Upper lobe of left lung (tissue), 6 donors: Measurements from ENCODE around the gene CAPN5. TPM values are rescaled to one million over a fixed set of nuclear protein-coding genes. Genes with fewer than 3 reads are reported as not detected.

Source experiments
- ATAC-seq, 2 donors: fragments of 200-7000 bp; cut with Tn5 transposase; one replicate each; pipeline ENCODE4 v1.9.1; 2022; ENCODE audit warnings: mild to moderate bottlenecking in 2 of 2, moderate library complexity in 2 of 2; ENCODE audit not compliant: low FRiP score in 2 of 2
- DNase-seq, 2 donors: peaks; one replicate each; pipeline ENCODE4 v3.0.0-alpha.2; 2019 to 2020
- H3K27ac ChIP-seq, 4 donors: fragments of 200-600 bp; sonication (generic); one replicate each; pipeline ENCODE4 v1.5.1; 2016 to 2019
- H3K27me3 ChIP-seq, 4 donors: fragments of 200-600 bp; sonication (generic); one replicate each; pipeline ENCODE4 v1.5.1; 2017 to 2019
- H3K36me3 ChIP-seq, 4 donors: fragments of 200-600 bp; sonication (generic); one replicate each; pipeline ENCODE4 v1.5.1; 2016 to 2019
- H3K4me1 ChIP-seq, 4 donors: fragments of 200-600 bp; sonication (generic); one replicate each; pipeline ENCODE4 v1.5.1; 2018 to 2019
- H3K4me3 ChIP-seq, 4 donors: fragments of 200-600 bp; sonication (generic); one replicate each; pipeline ENCODE4 v1.5.1; 2017 to 2019; ENCODE audit warnings: mild to moderate bottlenecking in 2 of 4, moderate library complexity in 1 of 4
- H3K9me3 ChIP-seq, 4 donors: fragments of 200-600 bp; sonication (generic); one replicate each; pipeline ENCODE4 v1.5.1; 2018 to 2019
- CTCF ChIP-seq, 6 experiments: fragments of 450-650 bp in 4 of 6; fragments of 200-600 bp in 2 of 6; sonication (generic) in 2 of 6; IDR thresholded peaks; one replicate each; pipeline ENCODE4 v1.5.1; 2016 to 2019; ENCODE audit warnings: antibody characterized with exemption in 6 of 6
- EP300 ChIP-seq, 4 donors: sonication (generic); formaldehyde crosslinking; IDR thresholded peaks; one replicate each; pipeline ENCODE4 v1.5.1; 2017; ENCODE audit warnings: antibody characterized with exemption in 4 of 4, control low read depth in 2 of 4
- POLR2A ChIP-seq, 4 donors: fragments of 450-650 bp; IDR thresholded peaks; one replicate each; pipeline ENCODE4 v1.5.1; 2016 to 2017; ENCODE audit warnings: antibody characterized with exemption in 4 of 4, mild to moderate bottlenecking in 2 of 4
- POLR2AphosphoS5 ChIP-seq, 2 donors: sonication (generic); formaldehyde crosslinking; IDR thresholded peaks; one replicate each; pipeline ENCODE4 v1.5.1; 2017; ENCODE audit warnings: antibody characterized with exemption in 2 of 2
- WGBS, 2 donors: methylation state at CpG; one replicate each; pipeline ENCODE4 v1.1.5; 2017 to 2018; 5-methylcytosine and 5-hydroxymethylcytosine counted together
- total RNA-seq, 6 donors: library from RNA; depleted of rRNA in 4 of 6; stranded (reverse); fragments of >200 nt in 4 of 6; gene quantifications; one replicate each; pipeline versions ENCODE4 v1.1.0 to v1.2.1, GENCODE V29; 2016 to 2021
- donor health status: DM: no; HTN: no; CAD: no; lungs with moderate emphysema.
- donor health status: DM: no; HTN: yes; CAD: no; lungs with severe emphysema.

The CAPN5 gene
- total RNA-seq, 6 donors from 2014 or later: 2.6 to 8.4 (median 4.4) TPM

DNA sequence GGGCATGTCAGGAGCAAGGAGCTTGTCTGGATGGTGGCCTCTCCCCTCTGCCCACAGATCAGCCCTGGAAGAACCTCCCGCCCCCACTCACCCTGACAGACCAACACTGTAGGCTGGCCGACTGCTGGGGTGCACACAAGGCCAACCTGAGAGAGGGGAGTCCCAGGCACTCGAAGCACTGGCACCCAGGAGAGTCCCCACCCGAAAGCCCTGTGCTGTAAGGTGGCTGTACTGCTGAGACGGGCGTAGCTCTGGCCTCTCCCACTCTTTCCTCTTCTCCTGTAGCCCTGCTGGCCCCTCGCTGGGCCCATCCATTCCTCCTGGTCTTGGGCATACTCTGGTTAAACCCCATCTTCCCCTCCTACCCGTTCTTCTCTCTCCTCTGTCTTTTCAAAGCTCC, 101.0 kb downstream of the CAPN5 start:
- Histone ChIP-seq H3K27me3 (no peaks in the 10 kb centered on the region), H3K4me3 (no peak overlapping the region), H3K27ac (no peak overlapping the region), H3K36me3 (no peaks in the 10 kb centered on the region), H3K4me1 (no peaks in the 10 kb centered on the region), H3K9me3 (no peaks in the 10 kb centered on the region)
- DNase-seq (no peak), ATAC-seq (no peak)
- TF ChIP-seq CTCF (IDR thresholded peaks at IDR 0.05) (no peak), EP300 (IDR thresholded peaks at IDR 0.05) (no peak), POLR2AphosphoS5 (IDR thresholded peaks at IDR 0.05) (no peak), POLR2A (IDR thresholded peaks at IDR 0.05) (no peak)
- 73 to 89% methylated on average over 6 to 8 of the region's 8 CpGs for WGBS, 2 donors

- Histone ChIP-seq H3K27ac (no peak overlapping the region), H3K27me3 (no peaks in the 10 kb centered on the region), H3K36me3 (no peaks in the 10 kb centered on the region), H3K4me1 (no peaks in the 10 kb centered on the region), H3K9me3 (no peaks in the 10 kb centered on the region), H3K4me3 (no peak overlapping the region)
- DNase-seq (no peak), ATAC-seq (no peak)
- TF ChIP-seq POLR2A (IDR thresholded peaks at IDR 0.05): no peak
- no peak for TF ChIP-seq EP300 (IDR thresholded peaks at IDR 0.05)
- TF ChIP-seq POLR2AphosphoS5 (IDR thresholded peaks at IDR 0.05): no peak
- TF ChIP-seq CTCF (IDR thresholded peaks at IDR 0.05): no peak
- WGBS, 2 donors: 88 to 90% methylated on average over 5 of the region's 5 CpGs
Observed at GRCh38 chr11:77170107-77170506, 103.3 kb downstream of the CAPN5 start.

DNA sequence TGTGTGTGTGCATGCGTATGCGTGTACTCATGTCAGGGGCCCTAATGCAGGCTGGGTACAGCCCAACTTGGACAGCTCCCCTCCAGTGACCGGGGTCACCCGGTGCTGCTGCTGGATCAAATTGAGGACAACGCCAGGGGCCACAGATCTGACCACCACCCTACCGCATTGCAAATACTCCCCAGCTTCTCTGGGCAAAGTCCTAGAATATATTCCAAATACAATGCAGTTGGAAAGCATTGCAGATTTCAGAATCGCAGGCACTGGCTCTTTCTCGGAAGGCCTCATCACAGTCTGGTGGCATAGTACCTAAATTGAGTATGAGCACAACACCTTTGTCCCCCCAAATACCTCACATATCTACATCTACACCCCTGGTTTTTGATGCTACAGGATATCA, 104.5 kb downstream of the CAPN5 start:
- TF ChIP-seq POLR2AphosphoS5 (IDR thresholded peaks at IDR 0.05): no peak
- no peak for TF ChIP-seq POLR2A (IDR thresholded peaks at IDR 0.05)
- TF ChIP-seq EP300 (IDR thresholded peaks at IDR 0.05): no peak
- no peak for TF ChIP-seq CTCF (IDR thresholded peaks at IDR 0.05)
- no peaks in the 10 kb centered on the region for H3K27me3 ChIP-seq
- peaks cover 0 to 4% (median under 1%) of the 10 kb centered on the region in 4 donors for H3K4me1 ChIP-seq
- no peak for ATAC-seq
- no peak overlapping the region for H3K27ac ChIP-seq
- no peaks in the 10 kb centered on the region for H3K9me3 ChIP-seq
- H3K4me3 ChIP-seq: no peak overlapping the region
- 87 to 99% methylated on average over 8 of the region's 8 CpGs for WGBS, 2 donors
- DNase-seq: no peak
- H3K36me3 ChIP-seq: no peaks in the 10 kb centered on the region

DNA sequence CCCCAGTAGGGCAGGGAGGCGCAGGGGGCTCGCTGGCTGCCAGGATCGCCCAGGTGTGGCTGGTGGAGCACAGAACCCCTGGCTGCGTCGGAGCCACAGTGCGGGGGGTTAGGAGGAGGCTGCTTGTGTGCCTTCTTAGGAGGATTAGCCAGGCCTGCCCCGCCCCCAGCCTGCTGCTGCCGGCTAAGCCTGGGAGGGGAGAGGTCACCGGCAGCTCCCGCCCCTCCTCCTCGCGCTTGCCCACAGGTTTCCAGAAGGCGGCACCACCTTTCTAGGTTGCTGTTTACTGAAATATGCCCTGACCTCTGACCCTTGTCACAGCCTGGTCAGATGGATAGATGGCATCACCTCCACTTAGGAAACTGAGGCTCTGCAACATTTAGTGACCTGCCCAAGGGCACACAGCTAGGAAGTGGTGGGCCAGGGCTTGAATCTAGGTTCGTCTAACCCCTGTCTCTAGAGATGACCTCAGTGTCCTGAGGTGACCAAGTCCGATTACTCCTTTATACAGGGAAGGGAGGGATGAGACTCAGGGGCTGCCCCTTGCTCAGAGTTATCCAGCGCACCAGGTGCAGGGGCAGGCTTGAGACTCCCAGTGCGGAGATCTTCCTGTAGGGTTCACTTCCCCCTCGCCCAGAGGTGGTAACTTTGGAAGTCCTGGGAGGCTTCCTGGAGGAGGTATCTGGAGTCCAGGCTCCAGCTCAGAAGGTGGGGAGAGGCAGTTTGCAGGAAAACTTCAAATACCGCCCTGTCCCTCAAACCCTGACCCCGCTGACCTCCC, 105.3 kb downstream of the CAPN5 start:
- DNase-seq (peak in 1 of 2 donors; percentile 77), ATAC-seq (no peak)

More for the DNA sequence above, 105.3 kb downstream of the CAPN5 start:
- Histone ChIP-seq H3K27me3 (no peaks in the 10 kb centered on the region), H3K9me3 (no peaks in the 10 kb centered on the region), H3K36me3 (no peaks in the 10 kb centered on the region), H3K4me3 (no peak overlapping the region), H3K27ac (no peak overlapping the region), H3K4me1 (peaks cover 0 to 4% (median 1%) of the 10 kb centered on the region in 4 donors)
- no peak for TF ChIP-seq CTCF (IDR thresholded peaks at IDR 0.05)
- TF ChIP-seq POLR2A (IDR thresholded peaks at IDR 0.05): no peak
- no peak for TF ChIP-seq EP300 (IDR thresholded peaks at IDR 0.05)
- no peak for TF ChIP-seq POLR2AphosphoS5 (IDR thresholded peaks at IDR 0.05)
- WGBS, 2 donors: 72 to 85% methylated on average over 10 to 20 of the region's 20 CpGs
